HG02623 (cell line): ENCODE results near the gene ABCB11.

Source experiments
- ATAC-seq: cut with Tn5 transposase; IDR thresholded peaks from one replicate; pipeline ENCODE4 v1.9.1; 2021; ENCODE audit warnings: moderate library complexity; ENCODE audit not compliant: unreplicated experiment

ABCB11 gene

GRCh38 chr2:169010633-169011460, 20.3 kb downstream of the ABCB11 start:
- no peak for ATAC-seq

- ATAC-seq, result no peak
Observed at GRCh38 chr2:169009865-169010579, 21.1 kb downstream of the ABCB11 start.

- ATAC-seq, result no peak
Observed at GRCh38 chr2:169007941-169008340, 23.2 kb downstream of the ABCB11 start.

DNA sequence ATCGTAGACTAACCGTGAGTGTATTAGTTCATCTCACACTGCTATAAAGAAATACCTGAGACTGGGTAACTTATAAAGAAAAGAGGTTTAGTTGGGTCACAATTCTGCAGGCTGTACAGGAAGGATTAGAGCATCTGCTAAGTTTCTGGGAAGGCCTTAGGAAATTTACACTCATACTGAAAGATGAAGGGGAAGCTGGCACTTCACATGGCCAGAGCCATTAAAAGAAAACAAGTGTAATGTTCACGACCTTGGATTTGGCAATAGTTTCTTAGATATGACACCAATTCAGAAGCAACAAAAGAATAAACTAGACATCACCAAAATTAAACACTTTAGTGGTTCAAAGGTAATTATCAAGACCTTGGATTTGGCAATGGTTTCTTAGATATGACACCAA, 23.8 kb downstream of the ABCB11 start:
- ATAC-seq, result no peak

- ATAC-seq, result no peak
Observed at GRCh38 chr2:169006665-169007064, 24.5 kb downstream of the ABCB11 start.

DNA sequence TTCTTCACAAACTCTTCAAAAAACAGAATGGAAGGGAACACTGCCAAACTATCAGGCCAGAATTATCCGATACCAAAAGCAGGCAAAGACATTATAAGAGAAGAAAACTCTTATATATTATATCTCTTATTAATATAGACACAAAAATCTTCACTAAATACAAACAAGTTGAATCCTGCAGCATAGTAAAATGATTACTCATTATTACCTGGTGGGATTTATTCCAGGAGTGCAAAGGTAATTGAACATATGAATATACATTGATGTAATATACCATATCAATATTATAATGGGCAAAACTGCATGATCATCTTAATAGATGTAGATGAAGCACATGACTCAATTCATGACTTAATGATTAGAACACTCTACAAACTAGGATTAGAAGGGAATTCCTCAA, 25.1 kb downstream of the ABCB11 start:
- ATAC-seq, result no peak

- no peak for ATAC-seq
Observed at GRCh38 chr2:169005080-169005598, 26.0 kb downstream of the ABCB11 start.

DNA sequence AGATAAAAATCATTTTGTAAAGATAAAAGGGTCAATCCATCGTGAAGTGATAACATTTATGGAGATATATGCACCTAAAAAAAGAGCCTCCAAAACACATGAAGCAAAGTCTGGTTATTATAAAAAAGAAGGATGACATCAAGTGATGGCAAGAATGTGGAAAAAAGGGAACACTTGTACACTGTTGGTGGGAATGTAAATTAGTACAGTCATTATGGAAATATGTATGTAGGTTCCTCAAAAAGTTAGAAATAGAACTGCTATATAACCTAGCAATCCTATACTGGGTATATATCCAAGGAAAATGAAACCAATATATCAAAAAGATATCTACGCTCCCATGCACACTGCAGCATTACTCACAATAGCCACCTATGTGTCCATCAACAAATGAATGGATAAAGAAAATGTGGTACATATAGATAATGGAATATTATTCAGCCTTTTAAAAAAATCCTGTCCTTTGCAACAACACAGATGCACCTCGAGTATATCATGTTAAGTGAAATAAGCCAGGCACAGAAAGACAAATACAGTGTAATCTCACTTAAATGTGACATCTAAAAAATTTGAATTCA, 28.9 kb downstream of the ABCB11 start:
- ATAC-seq, result no peak

GRCh38 chr2:169001116-169001815, 29.9 kb downstream of the ABCB11 start:
- ATAC-seq, result no peak

DNA sequence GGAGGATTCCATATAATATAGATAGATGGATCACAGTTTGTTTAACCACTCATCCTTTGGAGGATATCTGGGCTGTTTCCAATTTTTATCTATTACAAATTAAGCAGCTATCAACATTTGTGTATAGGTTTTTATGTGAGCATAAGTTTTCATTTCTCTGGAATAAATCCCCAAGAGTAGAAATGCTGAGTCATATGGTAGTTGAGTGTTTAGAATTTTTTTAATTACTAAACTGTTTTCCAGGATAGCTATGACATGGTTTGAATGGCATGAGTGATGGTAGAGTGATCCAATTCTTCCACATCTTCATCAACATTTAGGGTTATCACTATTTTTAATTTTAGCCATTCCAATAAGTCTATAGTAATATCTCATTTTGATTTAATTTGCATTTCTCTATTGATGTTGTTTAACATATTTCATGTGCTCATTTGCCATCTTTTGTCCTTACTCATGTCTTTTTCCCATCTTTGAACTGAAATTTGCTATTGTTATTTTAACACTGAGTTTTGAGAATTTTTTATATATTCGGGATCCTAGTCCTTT, 31.4 kb downstream of the ABCB11 start:
- no peak for ATAC-seq

DNA sequence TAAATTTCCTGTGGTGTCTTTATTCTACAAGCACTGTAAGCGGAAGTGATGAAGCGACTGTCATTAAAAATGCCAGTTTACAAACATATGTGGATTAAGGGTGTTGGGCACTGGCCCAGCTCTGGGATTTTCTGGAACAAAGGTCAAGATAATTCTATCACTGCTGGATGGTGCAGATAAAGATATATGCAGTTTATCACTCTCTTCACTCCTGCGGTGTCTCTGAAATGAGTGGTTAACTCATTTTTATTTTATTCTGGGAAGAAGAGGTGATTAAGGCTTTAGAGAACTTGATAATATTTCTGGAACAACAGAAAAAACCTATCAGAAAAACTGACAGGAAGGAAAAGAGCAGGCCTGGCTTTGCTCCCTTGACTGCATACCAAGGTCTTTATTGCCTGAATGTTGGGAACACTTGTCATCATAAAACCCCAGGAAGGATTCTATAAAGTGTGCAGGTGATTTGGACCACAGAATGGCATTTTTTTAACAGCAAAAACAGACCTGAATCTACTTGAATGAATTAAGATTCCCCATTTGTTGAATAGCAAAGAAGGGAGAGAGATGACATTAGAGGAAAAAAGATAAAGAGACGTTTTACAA, 32.4 kb downstream of the ABCB11 start:
- ATAC-seq, result no peak

GRCh38 chr2:168997794-168998193, 33.3 kb downstream of the ABCB11 start:
- no peak for ATAC-seq

- no peak for ATAC-seq
Observed at GRCh38 chr2:168997118-168997521, 34.0 kb downstream of the ABCB11 start.

DNA sequence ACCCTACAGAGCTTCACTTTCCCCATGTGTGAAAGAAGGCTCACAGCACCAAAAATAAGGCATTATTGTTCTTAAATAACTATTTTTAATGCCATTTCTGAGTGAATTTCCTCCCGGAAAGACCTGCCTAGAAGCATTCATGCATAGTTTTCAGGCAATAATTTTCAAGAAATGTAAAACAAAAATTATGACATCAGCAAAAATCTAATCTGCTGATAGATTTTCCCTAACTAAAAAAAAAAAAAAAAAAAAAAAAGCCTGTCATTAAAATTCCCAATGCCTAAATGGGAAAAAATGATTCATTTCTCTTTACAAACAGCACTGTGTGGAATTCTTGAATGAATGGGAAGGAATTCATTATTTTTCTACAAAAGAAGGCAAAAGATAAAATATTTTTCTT, 35.4 kb downstream of the ABCB11 start:
- no peak for ATAC-seq

DNA sequence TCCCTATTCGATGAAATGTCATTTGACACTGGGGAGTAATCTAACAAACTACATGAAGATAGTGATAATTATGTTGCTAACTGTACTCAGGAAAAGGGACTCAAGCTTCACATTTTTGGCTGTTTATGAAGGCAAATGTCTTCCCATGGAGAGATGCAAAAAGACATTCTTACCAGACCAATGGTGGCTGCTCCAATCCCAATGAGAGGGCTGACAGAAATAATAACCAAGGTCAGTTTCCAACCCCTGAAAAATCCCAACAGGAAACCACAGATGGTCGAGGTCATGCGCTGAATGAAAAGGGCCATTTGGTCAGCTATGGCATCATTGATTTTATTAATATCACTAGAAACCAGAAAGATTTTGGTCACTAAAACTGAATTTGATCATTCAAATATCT, 37.6 kb downstream of the ABCB11 start:
- no peak for ATAC-seq

- ATAC-seq, result no peak
Observed at GRCh38 chr2:168992591-168993349, 38.4 kb downstream of the ABCB11 start.

- ATAC-seq, result no peak
Observed at GRCh38 chr2:168992026-168992425, 39.1 kb downstream of the ABCB11 start.

- no peak for ATAC-seq
Observed at GRCh38 chr2:168988755-168989154, 42.4 kb downstream of the ABCB11 start.

GRCh38 chr2:168986398-168986943, 44.7 kb downstream of the ABCB11 start:
- ATAC-seq, result no peak
